Activated CD4-positive, alpha-beta memory T cell treated with anti-CD3 and anti-CD28 coated beads for 36 hours (primary cell): ENCODE measurements around the gene DHRS7B. TPM values are rescaled to one million over a fixed set of nuclear protein-coding genes. Genes with fewer than 3 reads are reported as not detected.
A peak's percentile ranks its signal among the peaks of the same experiment; 100 is the strongest.
"Not testable (repeated sequence)": the region's sequence is repeated elsewhere in the genome, so short reads cannot be mapped to it uniquely, and the experiment has no call there.

Experiments used
- CTCF ChIA-PET: fragments of 350-600 bp; sonication (Branson Sonifier 250); formaldehyde crosslinking; loops from one replicate; lab custom pipeline; 2021; ENCODE audit warnings: antibody characterized with exemption, inconsistent platforms; lab: Charles Lee
- POLR2A ChIA-PET: fragments of 350-600 bp; sonication (Branson Sonifier 250); formaldehyde crosslinking; loops from one replicate; lab custom pipeline; 2021; ENCODE audit warnings: antibody characterized with exemption; lab: Charles Lee
- DNase-seq: peaks from one replicate; pipeline ENCODE4 v3.0.0-alpha.2; 2020
- H3K27ac Mint-ChIP-seq: one replicate; pipeline ENCODE4 v1.8.0; 2021; ENCODE audit warnings: mixed read lengths
- H3K27me3 Mint-ChIP-seq: one replicate; pipeline ENCODE4 v1.8.0; 2021; ENCODE audit warnings: mixed read lengths
- H3K36me3 Mint-ChIP-seq: one replicate; pipeline ENCODE4 v1.8.0; 2021; ENCODE audit warnings: mixed read lengths
- H3K4me1 Mint-ChIP-seq: one replicate; pipeline ENCODE4 v1.8.0; 2021; ENCODE audit warnings: low read depth, mixed read lengths
- H3K4me3 Mint-ChIP-seq: one replicate; pipeline ENCODE4 v1.8.0; 2021; ENCODE audit warnings: mild to moderate bottlenecking, mixed read lengths
- H3K9me3 Mint-ChIP-seq: one replicate; pipeline ENCODE4 v1.8.0; 2021; ENCODE audit warnings: mixed read lengths
- intact Hi-C: fragments of 100-400 bp; cut with micrococcal nuclease; formaldehyde crosslinking; loops from one replicate; pipeline ENCODE4 v1.15.1; 2023
- total RNA-seq, 2 experiments: library from RNA; stranded (reverse); gene quantifications; one replicate each; pipeline ENCODE4 v1.2.3, GENCODE V29; 2021

Gene DHRS7B
- total RNA-seq, result 10 to 100 TPM; 13.5 to 15.9 TPM

GRCh38 chr17:21126645-21127508, at the start of gene DHRS7B:
Gene DHRS7B, plus strand, starts transcription at chr17:21126964. Its CDS starts 8 bp downstream, at chr17:21126972.
- peaks cover 3% of the 10 kb centered on the region for H3K36me3 Mint-ChIP-seq
- peaks cover 31% of the 10 kb centered on the region for H3K4me1 Mint-ChIP-seq
- POLR2A ChIA-PET, result interaction anchor here (1.1 kb wide), 1 partner anchor 9 kb away, joined by 3 read pairs; no protein-coding TSS in a partner anchor
- peak within 1 kb of the TSS; percentile 88 for H3K27ac Mint-ChIP-seq
- H3K9me3 Mint-ChIP-seq, result no peaks in the 10 kb centered on the region
- H3K27me3 Mint-ChIP-seq, result peaks cover 1% of the 10 kb centered on the region
- H3K4me3 Mint-ChIP-seq, result peak within 1 kb of the TSS; percentile 90
- CTCF ChIA-PET, result interaction anchor here (1.1 to 3.1 kb wide), 5 partner anchors 8 to 152 kb away, joined by 3 to 21 read pairs (median 3); partner anchors contain the start of gene USP22
- peak; percentile 98 for DNase-seq
- intact Hi-C loops, result loop anchor here (1.0 to 2.0 kb wide), 7 partner anchors 28 to 330 kb away; partner anchors contain the start of genes TMEM11 and USP22

DNA sequence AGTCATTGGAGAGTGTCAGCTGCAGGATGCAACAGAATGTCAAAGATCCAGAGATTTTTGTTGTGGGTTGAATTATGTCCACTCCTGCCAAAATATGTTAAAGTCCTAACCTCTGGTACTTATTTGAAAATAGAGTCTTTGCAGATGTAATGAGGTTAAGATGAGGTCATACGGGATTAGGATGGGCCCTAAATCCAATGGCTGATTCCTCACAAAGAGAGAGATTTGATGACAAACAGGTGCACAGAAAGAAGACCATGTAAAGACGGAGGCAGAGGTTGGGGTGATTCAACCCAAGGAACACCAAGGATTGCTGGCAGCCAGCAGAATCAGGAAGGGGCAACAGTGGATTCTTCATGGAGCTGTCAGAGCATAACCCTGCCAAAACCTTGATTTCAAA, 49.5 kb upstream of the DHRS7B start:
- Mint-ChIP-seq H3K36me3 (no peaks in the 10 kb centered on the region), H3K4me3 (no peak overlapping the region), H3K4me1 (no peaks in the 10 kb centered on the region), H3K27ac (no peak overlapping the region), H3K9me3 (no peaks in the 10 kb centered on the region), H3K27me3 (peaks cover 2% of the 10 kb centered on the region)
- DNase-seq, result no peak
- CTCF ChIA-PET, result no interaction called here
- POLR2A ChIA-PET, result no interaction called here
- intact Hi-C loops, result no loop called here

- intact Hi-C loops, result no loop called here
- Mint-ChIP-seq H3K4me1 (no peaks in the 10 kb centered on the region), H3K27ac (no peak overlapping the region), H3K36me3 (no peaks in the 10 kb centered on the region), H3K9me3 (no peaks in the 10 kb centered on the region), H3K27me3 (peaks cover 2% of the 10 kb centered on the region), H3K4me3 (no peak overlapping the region)
- no peak for DNase-seq
- CTCF ChIA-PET, result interaction anchor here (0.6 kb wide), 1 partner anchor 25 kb away, joined by 6 read pairs; no protein-coding TSS in a partner anchor
- POLR2A ChIA-PET, result no interaction called here
Measured at GRCh38 chr17:21078016-21078780, 48.6 kb upstream of the DHRS7B start.

GRCh38 chr17:21079196-21079595, 47.6 kb upstream of the DHRS7B start:
- Mint-ChIP-seq H3K27ac (no peak overlapping the region), H3K4me3 (no peak overlapping the region), H3K36me3 (no peaks in the 10 kb centered on the region), H3K4me1 (no peaks in the 10 kb centered on the region), H3K27me3 (peaks cover 2% of the 10 kb centered on the region), H3K9me3 (no peaks in the 10 kb centered on the region)
- intact Hi-C loops, result no loop called here
- ChIA-PET POLR2A (no interaction called here), CTCF (no interaction called here)
- no peak for DNase-seq

GRCh38 chr17:21082001-21082436, 44.7 kb upstream of the DHRS7B start:
- intact Hi-C loops, result no loop called here
- no peak for DNase-seq
- CTCF ChIA-PET, result no interaction called here
- Mint-ChIP-seq H3K4me1 (no peaks in the 10 kb centered on the region), H3K36me3 (no peaks in the 10 kb centered on the region), H3K27ac (no peak overlapping the region), H3K4me3 (no peak overlapping the region), H3K9me3 (no peaks in the 10 kb centered on the region), H3K27me3 (peaks cover 9% of the 10 kb centered on the region)
- POLR2A ChIA-PET, result no interaction called here

DNA sequence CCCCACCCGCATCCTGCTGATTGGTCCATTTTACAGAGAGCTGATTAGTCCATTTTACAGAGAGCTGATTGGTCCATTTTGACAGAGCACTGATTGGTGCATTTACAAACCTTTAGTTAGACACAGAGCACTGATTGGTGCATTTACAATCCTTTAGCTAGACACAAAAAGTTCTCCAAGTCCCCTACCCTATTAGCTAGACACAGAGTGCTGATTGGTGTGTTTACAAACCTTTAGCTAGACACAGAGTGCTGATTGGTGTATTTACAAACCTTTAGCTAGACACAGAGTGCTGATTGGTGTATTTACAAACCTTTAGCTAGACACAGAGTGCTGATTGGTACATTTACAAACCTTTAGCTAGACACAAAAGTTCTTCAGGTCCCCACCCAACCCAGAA, 41.5 kb upstream of the DHRS7B start:
- CTCF ChIA-PET, H3K27me3 Mint-ChIP-seq: not testable (repeated sequence)

DNA sequence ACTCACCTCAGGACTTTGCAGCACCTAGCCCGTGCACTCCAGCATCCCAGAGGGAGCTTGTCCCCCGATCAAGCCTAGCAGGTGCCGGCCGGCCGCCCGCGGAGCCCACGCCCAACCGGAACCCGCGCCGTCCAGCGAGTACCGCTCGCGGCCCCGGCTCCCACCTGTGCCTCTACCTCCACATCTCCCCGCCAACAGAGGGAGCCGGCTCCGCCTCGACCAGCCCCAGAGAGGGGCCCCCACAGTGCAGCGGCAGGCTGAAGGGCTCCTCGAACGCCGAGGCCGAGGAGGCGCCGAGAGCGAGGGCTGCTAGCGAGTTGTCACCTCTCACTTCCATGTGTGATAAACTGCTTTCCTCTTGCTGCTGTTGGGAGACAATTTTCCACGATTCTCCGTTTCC, 41.1 kb upstream of the DHRS7B start:
- H3K27ac Mint-ChIP-seq, result no peak overlapping the region
- no peaks in the 10 kb centered on the region for H3K36me3 Mint-ChIP-seq
- H3K27me3 Mint-ChIP-seq, result peaks cover 7% of the 10 kb centered on the region
- intact Hi-C loops, result no loop called here
- POLR2A ChIA-PET, result no interaction called here
- no peaks in the 10 kb centered on the region for H3K9me3 Mint-ChIP-seq
- CTCF ChIA-PET, result no interaction called here
- H3K4me3 Mint-ChIP-seq, result no peak overlapping the region
- DNase-seq, result no peak
- peaks cover 5% of the 10 kb centered on the region for H3K4me1 Mint-ChIP-seq

More for the DNA sequence above, 41.5 kb upstream of the DHRS7B start:
- H3K4me3 Mint-ChIP-seq, DNase-seq, intact Hi-C loops, H3K9me3 Mint-ChIP-seq, POLR2A ChIA-PET, H3K36me3 Mint-ChIP-seq, H3K4me1 Mint-ChIP-seq, H3K27ac Mint-ChIP-seq: not testable (repeated sequence)

- Mint-ChIP-seq H3K36me3 (no peaks in the 10 kb centered on the region), H3K27ac (no peak overlapping the region), H3K27me3 (peaks cover 7% of the 10 kb centered on the region), H3K4me1 (peaks cover 5% of the 10 kb centered on the region), H3K9me3 (no peaks in the 10 kb centered on the region), H3K4me3 (no peak overlapping the region)
- DNase-seq, result no peak
- ChIA-PET CTCF (no interaction called here), POLR2A (no interaction called here)
- intact Hi-C loops, result no loop called here
Measured at GRCh38 chr17:21089145-21089544, 37.6 kb upstream of the DHRS7B start.

DNA sequence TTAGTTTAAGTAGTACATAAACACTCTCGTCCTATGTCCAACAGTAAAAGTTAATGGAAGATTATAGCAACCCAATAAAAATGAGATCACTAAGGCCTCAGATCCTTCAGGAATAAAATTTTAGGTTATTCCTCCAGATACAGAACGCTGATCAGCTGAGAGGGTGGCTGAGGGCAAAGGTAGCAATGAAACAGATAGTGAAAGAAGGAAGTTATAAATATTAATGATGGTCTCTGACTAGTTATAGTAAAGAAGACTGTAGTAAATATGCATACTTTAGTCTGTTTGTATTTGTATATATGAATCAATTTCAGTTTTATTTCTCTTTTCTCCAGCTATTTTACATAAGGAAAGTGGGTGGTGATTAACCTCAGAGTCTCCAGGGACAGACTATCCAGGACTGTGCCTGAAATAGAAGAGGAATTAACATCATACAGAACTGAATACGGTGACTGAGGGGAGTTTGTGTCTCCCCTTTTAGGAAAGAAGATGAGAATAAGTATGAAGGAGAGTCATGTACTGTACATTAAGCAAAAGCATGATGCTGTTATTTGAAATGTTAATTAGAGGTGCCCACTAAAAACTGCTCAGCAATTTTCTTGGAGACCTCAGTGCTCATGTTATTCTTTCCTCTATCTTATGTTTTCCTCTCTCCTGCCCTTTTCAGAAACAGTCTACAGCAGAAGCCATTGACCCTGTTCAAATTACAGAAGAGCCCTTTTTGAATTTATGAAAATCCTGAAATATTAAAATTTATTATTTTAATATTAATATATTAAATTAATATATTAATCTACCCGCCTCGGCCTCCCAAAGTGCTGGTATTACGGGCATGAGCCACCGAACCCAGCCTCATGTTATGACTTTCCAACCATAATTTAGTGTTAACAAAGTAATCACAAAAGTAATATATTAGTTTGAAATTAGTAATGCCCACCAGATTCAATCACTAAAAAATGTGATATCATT, 36.5 kb upstream of the DHRS7B start:
- no peaks in the 10 kb centered on the region for H3K36me3 Mint-ChIP-seq
- POLR2A ChIA-PET, result no interaction called here
- H3K4me3 Mint-ChIP-seq, result no peak overlapping the region
- DNase-seq, result no peak
- H3K27ac Mint-ChIP-seq, result no peak overlapping the region
- H3K27me3 Mint-ChIP-seq, result no peaks in the 10 kb centered on the region
- CTCF ChIA-PET, result interaction anchor here (0.7 to 1.1 kb wide), 2 partner anchors 9 to 47 kb away, joined by 3 read pairs; no protein-coding TSS in a partner anchor
- H3K9me3 Mint-ChIP-seq, result no peaks in the 10 kb centered on the region
- H3K4me1 Mint-ChIP-seq, result peaks cover 5% of the 10 kb centered on the region
- intact Hi-C loops, result no loop called here

- Mint-ChIP-seq H3K9me3 (no peaks in the 10 kb centered on the region), H3K36me3 (no peaks in the 10 kb centered on the region), H3K27ac (no peak overlapping the region), H3K27me3 (no peaks in the 10 kb centered on the region), H3K4me1 (peaks cover 5% of the 10 kb centered on the region), H3K4me3 (no peak overlapping the region)
- CTCF ChIA-PET, result interaction anchor here (1.1 kb wide), 1 partner anchor 8 kb away, joined by 3 read pairs; no protein-coding TSS in a partner anchor
- POLR2A ChIA-PET, result no interaction called here
- no peak for DNase-seq
- intact Hi-C loops, result no loop called here
Measured at GRCh38 chr17:21090902-21091618, 35.7 kb upstream of the DHRS7B start.

GRCh38 chr17:21094298-21094704, 32.5 kb upstream of the DHRS7B start:
- no peak for DNase-seq
- H3K36me3 Mint-ChIP-seq, result no peaks in the 10 kb centered on the region
- H3K4me1 Mint-ChIP-seq, result peaks cover 7% of the 10 kb centered on the region
- ChIA-PET CTCF (interaction anchor here (2.6 kb wide), 1 partner anchor 51 kb away, joined by 9 read pairs; the partner anchor contains the start of gene USP22), POLR2A (no interaction called here)
- no peaks in the 10 kb centered on the region for H3K27me3 Mint-ChIP-seq
- intact Hi-C loops, result no loop called here
- no peaks in the 10 kb centered on the region for H3K9me3 Mint-ChIP-seq
- H3K4me3 Mint-ChIP-seq, result no peak overlapping the region
- no peak overlapping the region for H3K27ac Mint-ChIP-seq
